BE2C (cell line): ENCODE measurements around the gene INCA1.

Experiments
- DNase-seq: peaks from one replicate; pipeline ENCODE4 v3.0.0-alpha.2; 2020
- H3K27me3 ChIP-seq: fragments of 250-450 bp; sonication (Bioruptor Pico); 2 replicates; pipeline ENCODE4 v1.5.1; 2020; ENCODE audit warnings: mild to moderate bottlenecking
- H3K36me3 ChIP-seq: fragments of 250-450 bp; sonication (Bioruptor Pico); 2 replicates; pipeline ENCODE4 v1.5.1; 2020; ENCODE audit warnings: mild to moderate bottlenecking
- H3K4me1 ChIP-seq: fragments of 250-450 bp; sonication (Bioruptor Pico); 2 replicates; pipeline ENCODE4 v1.5.1; 2020
- H3K4me3 ChIP-seq: 2 replicates; pipeline ENCODE4 v1.5.1; 2011; ENCODE audit warnings: low read depth, low read length
- H3K9me3 ChIP-seq: fragments of 250-450 bp; sonication (Bioruptor Pico); 2 replicates; pipeline ENCODE4 v1.5.1; 2020
- CTCF ChIP-seq: IDR thresholded peaks from 2 replicates; pipeline ENCODE4 v1.5.1; 2012; ENCODE audit warnings: mild to moderate bottlenecking, low read depth, low read length

Gene INCA1

GRCh38 chr17:4969551-4970173 is 27.7 kb downstream of the INCA1 start:
- no peak for DNase-seq
- no peaks in the 10 kb centered on the region for H3K9me3 ChIP-seq
- H3K36me3 ChIP-seq: no peaks in the 10 kb centered on the region; the same call in 1 of the 2 replicates
- H3K4me3 ChIP-seq: peak overlapping the region; percentile 76
- no peak for TF ChIP-seq CTCF
- H3K27me3 ChIP-seq: no peaks in the 10 kb centered on the region
- H3K4me1 ChIP-seq: no peaks in the 10 kb centered on the region

GRCh38 chr17:4969047-4969550 is 28.2 kb downstream of the INCA1 start:
- Histone ChIP-seq H3K4me3 (peak overlapping the region; percentile 76), H3K36me3 (no peaks in the 10 kb centered on the region; the same call in 1 of the 2 replicates), H3K4me1 (no peaks in the 10 kb centered on the region), H3K9me3 (no peaks in the 10 kb centered on the region), H3K27me3 (no peaks in the 10 kb centered on the region)
- TF ChIP-seq CTCF: no peak
- no peak for DNase-seq

GRCh38 chr17:4968486-4969046 is 28.8 kb downstream of the INCA1 start:
- peak; percentile 43 for DNase-seq
- no peaks in the 10 kb centered on the region for H3K9me3 ChIP-seq
- no peaks in the 10 kb centered on the region for H3K4me1 ChIP-seq
- H3K36me3 ChIP-seq: no peaks in the 10 kb centered on the region; the same call in 1 of the 2 replicates
- TF ChIP-seq CTCF: no peak
- H3K4me3 ChIP-seq: peak overlapping the region; percentile 76
- H3K27me3 ChIP-seq: no peaks in the 10 kb centered on the region

DNA sequence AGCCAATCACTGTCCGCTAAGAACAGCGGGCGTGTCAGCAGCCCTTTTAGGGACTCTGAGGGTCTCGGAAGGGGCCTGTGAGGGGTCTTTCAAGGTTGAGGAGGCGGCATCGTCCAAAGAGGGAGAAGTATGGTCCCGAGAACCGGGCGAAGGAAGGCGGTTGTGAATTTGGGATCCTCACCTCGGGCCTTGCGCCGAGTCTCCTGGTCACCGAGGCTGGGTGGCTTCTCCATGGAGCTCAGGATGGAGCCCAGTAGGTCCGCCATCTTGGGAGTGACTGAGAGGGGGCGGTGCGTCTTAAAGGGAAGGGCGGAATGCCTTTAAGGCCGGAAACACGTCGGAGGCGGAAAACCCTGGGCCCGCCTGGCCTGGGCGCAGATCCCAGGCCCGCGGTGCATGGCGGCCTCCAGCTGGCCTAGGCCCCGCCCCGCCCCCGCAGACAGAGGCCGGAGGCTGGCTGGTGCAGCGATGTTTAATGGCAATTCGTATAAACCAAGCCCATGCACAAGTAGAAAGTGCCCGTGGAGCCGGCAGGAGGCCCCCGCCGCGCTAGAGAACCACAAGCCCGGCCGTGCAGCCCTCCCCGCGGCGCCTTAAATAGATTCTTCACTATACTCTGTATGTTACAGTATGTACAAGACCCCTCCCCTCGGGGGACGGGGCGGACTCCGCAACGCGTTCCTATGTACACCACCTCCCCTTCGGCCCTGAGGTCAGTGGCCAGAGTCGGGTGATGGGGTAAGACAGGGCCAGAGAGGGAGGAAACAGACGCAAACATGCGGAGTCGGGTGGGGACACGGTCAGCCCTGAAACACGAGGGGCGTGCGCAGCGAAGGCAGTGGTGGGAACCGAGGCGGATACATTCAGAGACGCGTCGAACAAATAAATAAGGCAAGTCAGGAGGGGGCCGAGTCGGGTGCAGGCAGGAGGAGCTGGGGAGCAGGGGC is 29.5 kb downstream of the INCA1 start, which contains the start of gene SPAG7:
Gene SPAG7, minus strand, starts transcription at position 279 of the 947 bp plus-strand sequence. Its CDS starts 13 bp downstream, at position 266.
- TF ChIP-seq CTCF: no peak
- DNase-seq: peak; percentile 86
- peak within 1 kb of the TSS; percentile 76 for H3K4me3 ChIP-seq
- H3K36me3 ChIP-seq: no peaks in the 10 kb centered on the region; the same call in 1 of the 2 replicates
- H3K9me3 ChIP-seq: no peaks in the 10 kb centered on the region
- H3K27me3 ChIP-seq: no peaks in the 10 kb centered on the region
- no peaks in the 10 kb centered on the region for H3K4me1 ChIP-seq

- no peaks in the 10 kb centered on the region for H3K27me3 ChIP-seq
- no peaks in the 10 kb centered on the region for H3K4me1 ChIP-seq
- peak overlapping the region; percentile 76 for H3K4me3 ChIP-seq
- no peak for TF ChIP-seq CTCF
- no peaks in the 10 kb centered on the region for H3K9me3 ChIP-seq
- H3K36me3 ChIP-seq: no peaks in the 10 kb centered on the region; the same call in 1 of the 2 replicates
- DNase-seq: peak; percentile 93
Measured at GRCh38 chr17:4966844-4967538, 30.3 kb downstream of the INCA1 start.
